CD4-positive, alpha-beta T cell treated with Interleukin-15 for 1 hour (primary cell): ENCODE measurements around the gene CPLANE2.
"Not testable (repeated sequence)": the region's sequence is repeated elsewhere in the genome, so short reads cannot be mapped to it uniquely, and the experiment has no call there.

ENCODE experiments used
- DNase-seq: peaks from one replicate; pipeline ENCODE4 v3.0.0-alpha.2; 2020

CPLANE2 gene

DNA sequence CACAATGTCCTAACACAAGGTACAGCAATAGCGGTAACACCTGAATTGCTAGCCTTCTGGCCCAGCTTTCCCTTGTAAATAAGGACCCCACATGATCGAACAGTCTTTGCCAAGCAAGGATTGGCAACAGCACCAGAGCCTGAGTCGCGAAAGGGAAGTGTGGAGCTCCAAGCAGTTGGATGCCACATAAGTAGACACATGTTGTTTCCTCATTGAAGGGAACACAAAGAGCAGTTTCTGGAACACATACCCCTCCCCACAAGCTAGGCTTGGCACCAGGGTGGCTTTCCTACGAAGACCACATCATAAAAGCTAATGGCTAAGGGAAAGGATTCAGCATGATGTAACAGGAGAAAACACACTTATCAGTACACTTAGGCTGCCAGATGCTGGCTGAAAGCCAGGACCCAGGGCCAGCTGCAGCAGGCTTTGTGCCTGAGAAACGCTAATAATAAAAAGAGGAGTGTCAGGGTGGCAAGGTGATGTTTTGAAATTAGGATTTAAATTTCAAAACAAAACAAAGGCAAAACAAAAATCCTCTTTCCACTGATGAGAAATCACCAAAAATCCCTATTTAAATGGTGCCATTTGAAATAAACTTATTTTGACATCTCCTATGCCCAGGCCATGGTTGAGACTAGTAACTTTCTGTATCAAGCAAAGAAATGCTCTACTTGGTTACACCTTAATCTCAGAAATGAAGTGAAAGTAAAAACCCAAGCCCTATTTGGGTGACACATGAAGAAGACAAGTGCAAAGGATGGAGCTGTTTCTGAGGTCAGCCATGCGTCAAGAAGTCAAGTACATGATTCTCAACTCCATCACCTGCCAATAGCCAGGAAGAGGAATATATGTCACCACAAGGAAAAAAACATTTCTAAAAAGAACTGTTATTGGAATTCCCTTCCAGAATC, 11.9 kb upstream of the CPLANE2 start:
- DNase-seq = no peak

DNA sequence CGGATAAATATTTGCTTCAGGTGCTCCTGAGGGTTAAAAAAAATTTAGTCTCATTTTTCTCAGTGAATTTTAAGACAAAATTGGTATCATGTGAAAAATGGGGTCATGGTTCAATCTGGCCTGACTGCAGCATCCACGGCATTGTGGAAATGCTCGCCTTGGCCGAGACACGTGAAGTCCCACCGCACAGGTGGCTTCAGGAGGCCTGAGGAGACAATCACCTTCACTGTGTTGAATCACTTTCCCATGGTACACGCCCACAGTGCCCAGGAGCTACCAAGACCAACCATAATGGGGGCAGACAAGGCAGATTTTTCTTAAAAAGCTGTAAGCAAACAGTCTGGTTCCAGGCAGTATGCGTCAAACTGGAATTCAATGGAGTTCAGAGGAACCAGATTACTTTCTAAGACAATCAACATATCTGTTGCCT, 11.0 kb upstream of the CPLANE2 start:
- DNase-seq = no peak

DNA sequence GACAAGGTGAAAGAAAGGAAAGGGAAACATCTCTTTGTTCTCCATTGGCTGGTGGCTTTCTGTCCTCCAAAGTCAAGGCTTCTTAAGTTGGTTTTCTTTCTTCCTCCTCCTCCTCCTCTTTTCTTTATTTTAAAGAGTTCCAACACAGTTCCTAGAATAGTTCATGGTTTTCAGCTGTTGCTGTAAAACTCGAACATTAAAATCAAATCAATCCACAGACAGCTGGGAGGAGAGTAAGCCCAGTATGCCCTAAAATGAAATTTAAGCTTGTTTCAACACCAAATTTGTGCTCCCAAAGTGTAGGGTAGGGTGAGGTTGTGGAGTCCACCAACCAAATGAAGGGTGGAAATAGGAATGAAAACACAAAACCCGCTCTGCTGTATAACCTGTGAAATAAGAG, 10.5 kb upstream of the CPLANE2 start:
- DNase-seq = no peak

DNA sequence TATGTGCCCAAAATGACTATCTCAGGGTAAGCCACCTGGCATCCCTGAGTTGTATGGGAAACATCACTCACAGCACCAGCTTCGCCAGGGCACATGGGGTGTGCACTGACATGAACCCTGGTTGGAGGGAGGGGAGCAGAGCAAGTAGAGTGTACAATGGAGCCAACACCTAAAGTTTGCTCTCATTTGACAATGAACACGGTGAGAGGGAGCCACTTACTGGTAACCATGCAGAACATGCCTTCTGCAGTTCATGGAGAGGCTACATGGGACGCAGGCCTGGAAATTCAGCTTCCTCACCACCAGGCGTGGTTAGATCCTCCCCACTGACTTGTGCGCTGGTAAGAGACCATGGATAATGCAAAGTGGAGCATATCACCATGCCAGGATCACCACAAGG, 10.0 kb upstream of the CPLANE2 start:
- no peak for DNase-seq

DNA sequence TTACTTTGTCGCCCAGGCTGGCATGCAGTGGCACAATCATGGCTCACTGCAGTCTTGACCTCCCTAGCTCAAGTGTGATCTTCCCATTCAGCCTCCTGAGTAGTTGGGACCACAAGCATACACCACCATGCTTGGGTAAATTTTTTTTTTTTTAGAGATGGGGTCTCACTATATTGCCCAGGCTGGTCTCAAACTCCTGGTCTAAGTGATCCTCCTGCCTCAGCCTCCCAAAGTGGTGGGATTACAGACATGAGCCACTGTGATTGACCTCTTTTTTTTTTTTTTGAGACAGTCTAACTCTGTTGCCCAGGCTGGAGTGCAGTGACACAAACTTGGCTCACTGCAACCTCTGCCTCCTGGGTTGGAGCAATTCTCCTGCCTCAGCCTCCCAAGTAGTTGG, 9.3 kb upstream of the CPLANE2 start:
- DNase-seq = not testable (repeated sequence)

GRCh38 chr1:16245476-16246196, 8.7 kb upstream of the CPLANE2 start:
- DNase-seq = no peak

GRCh38 chr1:16244650-16245285, 7.8 kb upstream of the CPLANE2 start:
- DNase-seq = no peak

DNA sequence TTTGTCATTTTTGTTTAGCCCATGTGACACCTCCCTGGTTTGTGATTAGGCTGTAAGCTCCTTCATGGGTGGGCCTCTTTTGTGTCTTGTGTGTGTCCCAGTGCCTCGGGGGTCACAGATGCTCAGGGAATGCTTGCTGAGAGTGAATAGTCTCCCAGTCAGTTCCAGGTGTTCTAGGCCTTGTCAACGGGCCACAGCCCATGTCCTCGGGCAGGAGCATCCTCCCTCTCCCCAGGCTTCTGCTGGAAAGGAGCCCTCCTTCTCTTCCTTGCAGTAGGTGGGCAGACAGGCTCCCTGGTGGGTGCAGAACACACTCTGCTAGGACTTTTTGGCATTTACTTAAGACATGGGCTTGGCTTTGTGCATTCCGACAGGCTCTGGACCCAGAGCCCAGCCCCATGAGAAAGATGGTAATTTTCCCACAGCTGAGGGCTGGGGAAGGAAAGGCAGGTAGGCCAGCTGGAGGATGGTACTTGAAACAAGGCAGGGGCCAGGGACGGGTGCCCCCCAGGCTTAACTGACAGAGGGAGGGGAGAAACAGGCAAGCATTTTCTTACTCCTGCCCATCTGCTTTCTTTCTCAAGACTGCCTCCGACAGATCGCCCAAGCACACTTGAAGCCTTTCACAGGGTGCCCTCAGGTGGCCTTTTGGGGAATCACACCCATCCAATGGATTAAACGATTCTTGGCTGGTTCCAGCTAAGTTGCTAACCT, 7.1 kb upstream of the CPLANE2 start:
- DNase-seq = peak; percentile 74

GRCh38 chr1:16243215-16243610, 6.2 kb upstream of the CPLANE2 start:
- no peak for DNase-seq

GRCh38 chr1:16242556-16243214, 5.7 kb upstream of the CPLANE2 start:
- no peak for DNase-seq

DNA sequence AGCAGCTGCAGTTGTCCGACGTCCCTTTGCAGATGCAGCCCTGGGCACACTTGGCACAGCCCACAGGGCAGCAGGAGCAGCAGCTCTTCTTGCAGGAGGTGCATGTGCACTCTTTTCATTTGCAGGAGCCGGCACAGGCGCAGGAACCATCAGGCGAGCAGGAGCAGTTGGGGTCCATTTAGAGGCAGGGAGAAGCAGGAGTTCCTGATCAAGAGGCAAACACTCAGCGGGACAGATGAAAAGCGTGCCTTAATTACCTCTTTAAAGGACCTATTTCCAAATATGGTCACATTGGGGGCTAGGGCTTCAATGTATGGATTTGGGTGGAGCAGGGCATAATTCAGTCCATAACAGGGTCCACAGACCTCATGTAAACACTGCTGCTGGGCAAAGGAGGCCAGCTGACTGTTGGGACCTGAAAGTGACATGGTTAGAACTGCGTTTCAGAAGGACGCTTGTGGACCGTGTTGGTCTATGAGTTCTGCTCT, 4.3 kb upstream of the CPLANE2 start:
- DNase-seq = no peak

- DNase-seq = no peak
These were observed 3.0 kb upstream of the CPLANE2 start for GRCh38 chr1:16239972-16240491.

GRCh38 chr1:16237343-16237830, 404 bp upstream of the CPLANE2 start:
- no peak for DNase-seq

DNA sequence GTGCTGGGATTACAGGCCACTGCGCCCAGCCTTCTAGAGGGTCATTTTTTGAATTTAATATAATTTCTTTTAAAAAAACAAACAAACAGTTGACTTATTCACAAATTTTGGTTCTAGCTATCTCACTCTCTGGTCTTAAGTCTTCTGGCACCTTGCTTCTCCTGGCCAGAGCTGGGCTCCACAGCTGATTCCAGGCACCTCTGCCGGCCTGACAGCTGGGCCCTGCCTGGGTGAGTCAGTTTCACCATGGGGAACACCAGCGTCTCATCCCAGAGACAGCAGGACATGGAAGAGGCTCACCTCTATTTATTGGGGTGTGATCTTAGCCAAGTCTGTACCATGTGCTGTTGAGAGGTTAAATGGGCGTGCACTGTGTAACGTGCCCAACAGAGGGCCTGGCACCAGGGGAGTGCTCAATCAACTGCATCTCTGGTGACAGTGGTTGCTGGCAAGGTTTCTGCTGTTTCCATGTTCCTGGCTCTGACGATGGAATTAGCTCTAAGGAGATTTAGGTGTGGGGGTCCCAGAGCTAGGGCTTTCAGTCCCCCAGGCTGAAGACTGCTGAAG, 956 bp downstream of the CPLANE2 start:
- DNase-seq = peak; percentile 65

DNA sequence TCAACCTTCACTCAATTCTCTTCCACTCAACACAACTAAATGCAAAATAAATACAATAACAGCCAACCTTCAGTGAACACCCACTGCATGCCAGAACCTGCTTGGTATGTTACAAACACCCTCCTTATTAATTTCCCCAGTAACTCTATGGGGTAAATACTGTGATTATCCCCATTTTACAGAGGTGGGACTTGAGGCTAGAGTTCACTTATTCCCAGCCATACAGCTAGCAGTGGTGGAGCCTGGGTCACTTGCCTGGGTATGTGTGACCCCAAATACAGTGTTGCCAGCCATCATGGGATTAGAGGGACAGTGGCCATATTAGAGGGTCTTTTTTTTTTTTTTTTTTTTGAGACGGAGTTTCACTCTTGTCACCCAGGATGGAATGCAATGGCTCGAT, 1.6 kb downstream of the CPLANE2 start:
- DNase-seq = no peak

- no peak for DNase-seq
These were observed 3.6 kb downstream of the CPLANE2 start for GRCh38 chr1:16233431-16233830.

GRCh38 chr1:16232316-16232710, 4.7 kb downstream of the CPLANE2 start:
- no peak for DNase-seq

GRCh38 chr1:16231331-16232315, 5.4 kb downstream of the CPLANE2 start:
- no peak for DNase-seq

DNA sequence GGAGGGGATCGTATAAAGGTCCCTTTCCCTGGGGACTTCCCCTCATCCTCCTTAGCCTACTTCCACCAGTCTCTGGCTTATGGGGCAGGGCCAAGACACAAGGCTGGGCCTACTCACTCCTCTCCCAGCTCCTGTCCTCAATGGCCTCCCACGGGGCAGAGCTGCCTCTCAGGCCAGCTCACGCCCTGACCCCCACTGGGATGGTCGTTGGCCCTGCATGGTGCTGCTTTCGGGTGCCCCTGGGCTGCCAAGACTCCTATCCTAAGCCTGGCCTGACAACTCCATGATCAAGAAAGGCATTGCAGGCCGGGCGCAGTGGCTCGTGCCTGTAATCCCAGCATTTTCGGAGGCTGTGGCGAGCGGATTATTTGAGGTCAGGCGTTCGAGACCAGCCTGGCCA, 6.2 kb downstream of the CPLANE2 start:
- no peak for DNase-seq
